Upper lobe of left lung (tissue), 4 donors: Measurements from ENCODE around the gene ST6GALNAC3.

ENCODE experiments used
- CTCF ChIP-seq, 6 experiments: fragments of 450-650 bp in 4 of 6; fragments of 200-600 bp in 2 of 6; sonication (generic) in 2 of 6; IDR thresholded peaks; one replicate each; pipeline ENCODE4 v1.5.1; 2016 to 2019; ENCODE audit warnings: antibody characterized with exemption in 6 of 6
- POLR2AphosphoS5 ChIP-seq, 2 donors: sonication (generic); formaldehyde crosslinking; IDR thresholded peaks; one replicate each; pipeline ENCODE4 v1.5.1; 2017; ENCODE audit warnings: antibody characterized with exemption in 2 of 2

DNA sequence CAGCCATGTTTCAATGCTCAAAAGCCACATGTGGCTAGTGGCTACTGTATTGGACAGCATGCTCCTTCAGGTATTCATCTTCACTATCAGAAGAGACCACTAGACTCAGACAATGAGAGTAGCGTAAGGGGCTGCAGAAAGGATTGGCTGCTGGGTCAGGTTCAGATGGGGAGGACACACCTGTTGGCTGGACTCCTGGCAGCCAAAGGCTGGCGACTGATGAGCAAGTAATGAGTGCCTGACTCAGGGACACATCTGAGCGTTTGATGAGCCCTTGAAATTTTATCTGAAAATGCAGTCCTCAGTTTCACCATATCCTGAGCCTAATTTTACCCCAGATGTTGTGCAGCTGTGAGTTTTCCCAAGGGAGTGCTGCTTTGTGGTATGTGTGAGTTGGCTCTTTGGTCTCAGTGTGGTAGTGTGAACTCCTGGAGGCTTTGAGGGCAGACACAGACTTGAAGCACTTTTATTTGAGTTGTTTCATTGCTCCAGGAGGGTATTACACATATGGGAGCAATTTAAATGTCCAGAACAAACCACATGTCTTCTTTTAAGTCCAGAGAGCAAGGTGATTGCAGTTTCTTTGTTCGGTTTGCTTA is 9.6 kb downstream of the ST6GALNAC3 start:
- TF ChIP-seq CTCF (IDR thresholded peaks at IDR 0.05) (no peak), POLR2AphosphoS5 (IDR thresholded peaks at IDR 0.05) (no peak)
